HepG2 (cell line): ENCODE measurements around the gene NDUFB7. TPM values are rescaled to one million over a fixed set of nuclear protein-coding genes. Genes with fewer than 3 reads are reported as not detected.

ENCODE experiments used
- ARNTL ChIP-seq: sonication (generic); formaldehyde crosslinking; IDR thresholded peaks from 2 replicates; pipeline ENCODE4 v1.4.0; 2020; ENCODE audit warnings: mild to moderate bottlenecking, missing genetic modification reagents
- CHCHD3 ChIP-seq: sonication (generic); formaldehyde crosslinking; IDR thresholded peaks from 2 replicates; pipeline ENCODE4 v1.8.0; 2022; ENCODE audit warnings: mild to moderate bottlenecking, missing genetic modification reagents, moderate library complexity
- ELF3 ChIP-seq: IDR thresholded peaks from 2 replicates; pipeline ENCODE4 v1.6.1; 2016; ENCODE audit warnings: missing genetic modification reagents, missing compliant biosample characterization
- GATAD2A ChIP-seq: IDR thresholded peaks from 2 replicates; pipeline ENCODE4 v1.6.1; 2016
- GPN1 ChIP-seq: sonication (generic); formaldehyde crosslinking; IDR thresholded peaks from 2 replicates; pipeline ENCODE4 v1.5.1; 2020; ENCODE audit warnings: missing genetic modification reagents, borderline replicate concordance
- HES4 ChIP-seq: sonication (generic); formaldehyde crosslinking; IDR thresholded peaks from 2 replicates; pipeline ENCODE4 v1.9.0; 2021; ENCODE audit warnings: mild to moderate bottlenecking, missing genetic modification reagents, borderline replicate concordance
- HOXA7 ChIP-seq: sonication (generic); formaldehyde crosslinking; IDR thresholded peaks from 2 replicates; pipeline ENCODE4 v1.8.1; 2022; ENCODE audit warnings: mild to moderate bottlenecking, missing genetic modification reagents, moderate library complexity
- KDM5B ChIP-seq: sonication (generic); formaldehyde crosslinking; IDR thresholded peaks from 2 replicates; pipeline ENCODE4 v1.4.0; 2020; ENCODE audit warnings: missing genetic modification reagents, mild to moderate bottlenecking, borderline replicate concordance
- LCORL ChIP-seq, 2 experiments: fragments of 450-650 bp in 1 of 2; sonication (generic) in 1 of 2; formaldehyde crosslinking in 1 of 2; IDR thresholded peaks; 2 replicates each; pipeline versions ENCODE4 v1.5.0 to v1.6.1; 2017 to 2020; ENCODE audit warnings: antibody characterized with exemption in 1 of 2, missing genetic modification reagents in 1 of 2
- MAFK ChIP-seq, 2 experiments: IDR thresholded peaks in 1 of 2; conservative IDR thresholded peaks in 1 of 2; 2 replicates each; pipeline ENCODE4 v1.6.1; 2011; ENCODE audit warnings: improper control_type of control experiment in 2 of 2, low read length in 2 of 2
- MYC ChIP-seq: sonication (generic); formaldehyde crosslinking; IDR thresholded peaks from 2 replicates; pipeline ENCODE4 v1.9.0; 2021; ENCODE audit warnings: missing genetic modification reagents, borderline replicate concordance
- NPAS2 ChIP-seq: sonication (generic); formaldehyde crosslinking; IDR thresholded peaks from 2 replicates; pipeline ENCODE4 v1.8.0; 2022; ENCODE audit warnings: mild to moderate bottlenecking, missing genetic modification reagents, borderline replicate concordance
- PITX1 ChIP-seq: sonication (generic); formaldehyde crosslinking; IDR thresholded peaks from 2 replicates; pipeline ENCODE4 v1.5.1; 2020; ENCODE audit warnings: mild to moderate bottlenecking, missing genetic modification reagents
- POLR2A ChIP-seq, 2 experiments: IDR thresholded peaks; 2 replicates each; pipeline ENCODE4 v1.6.1; 2011; ENCODE audit warnings: low read depth in 2 of 2, low read length in 2 of 2, mild to moderate bottlenecking in 1 of 2, moderate library complexity in 1 of 2; ENCODE audit not compliant: insufficient read depth in 1 of 2
- RXRB ChIP-seq: IDR thresholded peaks from 2 replicates; pipeline ENCODE4 v1.6.1; 2016; ENCODE audit warnings: borderline replicate concordance, missing genetic modification reagents, missing compliant biosample characterization
- STAG1 ChIP-seq: sonication (generic); formaldehyde crosslinking; IDR thresholded peaks from 2 replicates; pipeline ENCODE4 v1.4.0; 2020; ENCODE audit warnings: missing genetic modification reagents
- ZFP91 ChIP-seq: sonication (generic); formaldehyde crosslinking; IDR thresholded peaks from 2 replicates; pipeline ENCODE4 v1.9.0; 2022; ENCODE audit warnings: missing genetic modification reagents, mild to moderate bottlenecking, borderline replicate concordance
- ZNF138 ChIP-seq: sonication (generic); formaldehyde crosslinking; IDR thresholded peaks from 2 replicates; pipeline ENCODE4 v1.5.0; 2020; ENCODE audit warnings: mild to moderate bottlenecking, low read depth, missing genetic modification reagents
- ZNF292 ChIP-seq: sonication (generic); formaldehyde crosslinking; IDR thresholded peaks from 2 replicates; pipeline ENCODE4 v1.8.1; 2022; ENCODE audit warnings: mild to moderate bottlenecking, low read depth, missing genetic modification reagents, borderline replicate concordance
- ZNF329 ChIP-seq: sonication (generic); formaldehyde crosslinking; IDR thresholded peaks from 2 replicates; pipeline ENCODE4 v1.9.0; 2021; ENCODE audit warnings: low read depth, mild to moderate bottlenecking, missing genetic modification reagents
- ZNF441 ChIP-seq: sonication (generic); formaldehyde crosslinking; IDR thresholded peaks from 2 replicates; pipeline ENCODE4 v1.7.0; 2021; ENCODE audit warnings: missing genetic modification reagents, borderline replicate concordance
- ZNF660 ChIP-seq: sonication (generic); formaldehyde crosslinking; IDR thresholded peaks from 2 replicates; pipeline ENCODE4 v1.5.1; 2020; ENCODE audit warnings: mild to moderate bottlenecking, low read depth, missing genetic modification reagents, borderline replicate concordance
- ZNF691 ChIP-seq: sonication (generic); formaldehyde crosslinking; IDR thresholded peaks from 2 replicates; pipeline ENCODE4 v1.4.0; 2020; ENCODE audit warnings: missing genetic modification reagents, low read depth, mild to moderate bottlenecking, borderline replicate concordance
- ZNF773 ChIP-seq: sonication (generic); formaldehyde crosslinking; IDR thresholded peaks from 2 replicates; pipeline ENCODE4 v1.4.0; 2020; ENCODE audit warnings: missing genetic modification reagents, borderline replicate concordance
- ZSCAN25 ChIP-seq: sonication (generic); formaldehyde crosslinking; IDR thresholded peaks from 2 replicates; pipeline ENCODE4 v1.8.0; 2022; ENCODE audit warnings: mild to moderate bottlenecking, missing genetic modification reagents
- ZSCAN29 ChIP-seq: sonication (generic); formaldehyde crosslinking; conservative IDR thresholded peaks from 2 replicates; pipeline ENCODE4 v1.4.0; 2020; ENCODE audit warnings: mild to moderate bottlenecking, missing genetic modification reagents
- polyA plus RNA-seq, 8 experiments: library from polyadenylated mRNA; depleted of rRNA in 3 of 8; stranded (reverse) in 7 of 8; unstranded in 1 of 8; fragments of >200 nt; fragmentation: Illumina TruSeq in 4 of 8; extraction: Trizol in 4 of 8; gene quantifications; 2 replicates each; pipeline versions ENCODE4 v1.2.1 to v1.2.3, GENCODE V29; 2011 to 2016; ENCODE audit warnings: low read depth in 4 of 8, missing spikeins in 1 of 8, mixed read lengths in 1 of 8; ENCODE audit not compliant: insufficient read depth in 1 of 8
- total RNA-seq, 5 experiments: library from RNA; depleted of rRNA; stranded (reverse); fragments of >200 nt; fragmentation: Illumina TruSeq; extraction: Trizol; gene quantifications; 2 replicates each; pipeline ENCODE4 v1.2.3, GENCODE V29; 2016; ENCODE audit warnings: low read depth in 1 of 5
- TF ChIP-seq, protein P1 (sequence below): sonication (generic); formaldehyde crosslinking; IDR thresholded peaks from 2 replicates; pipeline ENCODE4 v1.5.1; 2020; ENCODE audit warnings: missing genetic modification reagents, mild to moderate bottlenecking, borderline replicate concordance
- TF ChIP-seq, protein P2 (sequence below): sonication (generic); formaldehyde crosslinking; IDR thresholded peaks from 2 replicates; pipeline ENCODE4 v1.8.1; 2023; ENCODE audit warnings: mild to moderate bottlenecking, missing genetic modification reagents

NDUFB7 gene
- total and polyA plus RNA-seq, 2 of the 13 experiments (the other 11 are each of a cell fraction or from before 2014, with no cell fraction given): 156 to 198 TPM

GRCh38 chr19:14554382-14554812 lies 17.5 kb downstream of the NDUFB7 start (continued):
- TF ChIP-seq, protein P1, sequence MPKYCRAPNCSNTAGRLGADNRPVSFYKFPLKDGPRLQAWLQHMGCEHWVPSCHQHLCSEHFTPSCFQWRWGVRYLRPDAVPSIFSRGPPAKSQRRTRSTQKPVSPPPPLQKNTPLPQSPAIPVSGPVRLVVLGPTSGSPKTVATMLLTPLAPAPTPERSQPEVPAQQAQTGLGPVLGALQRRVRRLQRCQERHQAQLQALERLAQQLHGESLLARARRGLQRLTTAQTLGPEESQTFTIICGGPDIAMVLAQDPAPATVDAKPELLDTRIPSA: no peak
- TF ChIP-seq, protein P2, sequence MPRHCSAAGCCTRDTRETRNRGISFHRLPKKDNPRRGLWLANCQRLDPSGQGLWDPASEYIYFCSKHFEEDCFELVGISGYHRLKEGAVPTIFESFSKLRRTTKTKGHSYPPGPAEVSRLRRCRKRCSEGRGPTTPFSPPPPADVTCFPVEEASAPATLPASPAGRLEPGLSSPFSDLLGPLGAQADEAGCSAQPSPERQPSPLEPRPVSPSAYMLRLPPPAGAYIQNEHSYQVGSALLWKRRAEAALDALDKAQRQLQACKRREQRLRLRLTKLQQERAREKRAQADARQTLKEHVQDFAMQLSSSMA (CRISPR knock-in tag): no peak
- TF ChIP-seq POLR2A (IDR thresholded peaks at IDR 0.05; ENCODE audit: insufficient read depth in 1 of 2, low read depth in 2 of 2, low read length in 2 of 2) (no peak), GATAD2A (CRISPR knock-in tag) (peak; percentile 59), RXRB (CRISPR knock-in tag) (peak; percentile 77), STAG1 (peak; percentile 23; the same call in 1 of the 2 replicates), ARNTL (CRISPR knock-in tag) (no peak), ZNF773 (CRISPR knock-in tag) (no peak), CHCHD3 (CRISPR knock-in tag) (no peak), NPAS2 (CRISPR knock-in tag) (no peak), ZSCAN25 (CRISPR knock-in tag) (peak; percentile 84), ZNF691 (CRISPR knock-in tag) (peak; percentile 46; the same call in 1 of the 2 replicates), ELF3 (0 out of 2 replicates have a peak, but pooled peaks have one; percentile 24), KDM5B (CRISPR knock-in tag) (no peak), ZFP91 (CRISPR knock-in tag) (peak; percentile 46; the same call in 1 of the 2 replicates), MAFK (conservative IDR thresholded peaks at IDR 0.05 in 1 of 2, IDR thresholded peaks at IDR 0.05 in 1 of 2; ENCODE audit: low read length in 2 of 2) (peak; percentile 77 to 87), ZNF660 (CRISPR knock-in tag) (no peak), ZNF329 (no peak), HES4 (CRISPR knock-in tag) (peak; percentile 71), GPN1 (CRISPR knock-in tag) (no peak), LCORL (IDR thresholded peaks at IDR 0.05) (no peak), LCORL (CRISPR knock-in tag; IDR thresholded peaks at IDR 0.05) (peak; percentile 22; the same call in 1 of the 2 replicates), ZSCAN29 (no peak), PITX1 (CRISPR knock-in tag) (0 out of 2 replicates have a peak, but pooled peaks have one; percentile 30), ZNF292 (CRISPR knock-in tag) (peak; percentile 79; the same call in 1 of the 2 replicates), HOXA7 (CRISPR knock-in tag) (no peak), ZNF138 (CRISPR knock-in tag) (no peak), ZNF441 (CRISPR knock-in tag) (0 out of 2 replicates have a peak, but pooled peaks have one; percentile 16), MYC (CRISPR knock-in tag) (no peak)
